K562 (cell line): Measurements from ENCODE around the gene VSTM5.
"Not testable (repeated sequence)": the region's sequence is repeated elsewhere in the genome, so short reads cannot be mapped to it uniquely, and the experiment has no call there.

Experiments
- BRCA1 ChIP-seq, 2 experiments: fragments of 450-650 bp in 1 of 2; sonication (generic) in 1 of 2; formaldehyde crosslinking in 1 of 2; IDR thresholded peaks; 2 replicates each; pipeline versions ENCODE4 v1.5.0 to v1.6.1; 2017 to 2020; ENCODE audit warnings: mild to moderate bottlenecking in 1 of 2, missing genetic modification reagents in 1 of 2
- CREB1 ChIP-seq, 2 experiments: sonication (generic) in 1 of 2; formaldehyde crosslinking in 1 of 2; IDR thresholded peaks; 2 replicates each; pipeline versions ENCODE4 v1.6.1 to v1.8.0; 2012 to 2022; ENCODE audit warnings: inconsistent platforms in 1 of 2, mild to moderate bottlenecking in 1 of 2, missing genetic modification reagents in 1 of 2, moderate library complexity in 1 of 2
- EGR1 ChIP-seq: fragments of 450-650 bp; conservative IDR thresholded peaks from 2 replicates; pipeline ENCODE4 v1.6.1; 2017; ENCODE audit warnings: mild to moderate bottlenecking
- EP300 ChIP-seq: IDR thresholded peaks from 2 replicates; pipeline ENCODE4 v1.6.1; 2012; ENCODE audit warnings: low read length, improper control_type of control experiment
- GATA2 ChIP-seq: sonication (generic); formaldehyde crosslinking; IDR thresholded peaks from 2 replicates; pipeline ENCODE4 v1.4.0; 2020; ENCODE audit warnings: mild to moderate bottlenecking, missing genetic modification reagents
- PBX2 ChIP-seq, 2 experiments: IDR thresholded peaks in 1 of 2; conservative IDR thresholded peaks in 1 of 2; 2 replicates each; pipeline ENCODE4 v1.6.1; 2016; ENCODE audit warnings: low read depth in 2 of 2, mild to moderate bottlenecking in 1 of 2, missing compliant biosample characterization in 1 of 2, missing genetic modification characterization in 1 of 2, moderate library complexity in 1 of 2
- POLR2A ChIP-seq: fragments of 450-650 bp; conservative IDR thresholded peaks from 2 replicates; pipeline ENCODE4 v1.6.1; 2016
- POLR2G ChIP-seq: fragments of 200-400 bp; formaldehyde crosslinking; IDR thresholded peaks from 2 replicates; pipeline ENCODE4 v1.6.1; 2017; ENCODE audit warnings: low read depth, mild to moderate bottlenecking, antibody characterized with exemption, low read length, moderate library complexity
- RREB1 ChIP-seq: fragments of 250-450 bp; sonication (Bioruptor Pico); IDR thresholded peaks from 2 replicates; pipeline ENCODE4 v1.4.0; 2020
- SIN3A ChIP-seq, 2 experiments: fragments of 150-350 bp in 1 of 2; IDR thresholded peaks; 2 replicates each; pipeline ENCODE4 v1.6.1; 2011 to 2016; ENCODE audit warnings: borderline replicate concordance in 2 of 2, low read depth in 2 of 2, low read length in 2 of 2, mild to moderate bottlenecking in 2 of 2, moderate library complexity in 2 of 2; ENCODE audit not compliant: control insufficient read depth in 1 of 2
- SRF ChIP-seq, 2 experiments: fragments of 250-450, 450-650 bp in 1 of 2; sonication (Bioruptor Pico) in 1 of 2; sonication (generic) in 1 of 2; formaldehyde crosslinking; IDR thresholded peaks; 2 replicates each; pipeline versions ENCODE4 v1.5.0 to v1.5.1; 2020 to 2022; ENCODE audit warnings: mild to moderate bottlenecking in 1 of 2, missing genetic modification reagents in 1 of 2
- ZNF583 ChIP-seq: fragments of 250-450 bp; sonication (Bioruptor Pico); IDR thresholded peaks from 2 replicates; pipeline ENCODE4 v1.4.0; 2020
- TF ChIP-seq, protein P1 (sequence below), 3 experiments: IDR thresholded peaks in 2 of 3; conservative IDR thresholded peaks in 1 of 3; 2 replicates each; pipeline ENCODE4 v1.5.1; 2011 to 2012; ENCODE audit warnings: low read length in 3 of 3, mild to moderate bottlenecking in 3 of 3, control low read depth in 2 of 3, improper control_type of control experiment in 1 of 3, inconsistent platforms in 1 of 3, low read depth in 1 of 3, mixed read lengths in 1 of 3, moderate library complexity in 1 of 3; ENCODE audit not compliant: insufficient read depth in 2 of 3

- TF ChIP-seq SRF (CRISPR knock-in tag; IDR thresholded peaks at IDR 0.05); SIN3A (IDR thresholded peaks at IDR 0.05; ENCODE audit: borderline replicate concordance in 2 of 2, control insufficient read depth in 1 of 2, low read depth in 2 of 2, low read length in 2 of 2); PBX2 (CRISPR knock-in tag; IDR thresholded peaks at IDR 0.05; ENCODE audit: low read depth); PBX2 (tag; conservative IDR thresholded peaks at IDR 0.05; ENCODE audit: low read depth); BRCA1 (IDR thresholded peaks at IDR 0.05); BRCA1 (CRISPR knock-in tag; IDR thresholded peaks at IDR 0.05); GATA2 (CRISPR knock-in tag); RREB1; CREB1 (IDR thresholded peaks at IDR 0.05); CREB1 (CRISPR knock-in tag; IDR thresholded peaks at IDR 0.05); ZNF583 (CRISPR knock-in tag); POLR2A; POLR2G; EGR1; EP300: not testable (repeated sequence)
- TF ChIP-seq, protein P1, sequence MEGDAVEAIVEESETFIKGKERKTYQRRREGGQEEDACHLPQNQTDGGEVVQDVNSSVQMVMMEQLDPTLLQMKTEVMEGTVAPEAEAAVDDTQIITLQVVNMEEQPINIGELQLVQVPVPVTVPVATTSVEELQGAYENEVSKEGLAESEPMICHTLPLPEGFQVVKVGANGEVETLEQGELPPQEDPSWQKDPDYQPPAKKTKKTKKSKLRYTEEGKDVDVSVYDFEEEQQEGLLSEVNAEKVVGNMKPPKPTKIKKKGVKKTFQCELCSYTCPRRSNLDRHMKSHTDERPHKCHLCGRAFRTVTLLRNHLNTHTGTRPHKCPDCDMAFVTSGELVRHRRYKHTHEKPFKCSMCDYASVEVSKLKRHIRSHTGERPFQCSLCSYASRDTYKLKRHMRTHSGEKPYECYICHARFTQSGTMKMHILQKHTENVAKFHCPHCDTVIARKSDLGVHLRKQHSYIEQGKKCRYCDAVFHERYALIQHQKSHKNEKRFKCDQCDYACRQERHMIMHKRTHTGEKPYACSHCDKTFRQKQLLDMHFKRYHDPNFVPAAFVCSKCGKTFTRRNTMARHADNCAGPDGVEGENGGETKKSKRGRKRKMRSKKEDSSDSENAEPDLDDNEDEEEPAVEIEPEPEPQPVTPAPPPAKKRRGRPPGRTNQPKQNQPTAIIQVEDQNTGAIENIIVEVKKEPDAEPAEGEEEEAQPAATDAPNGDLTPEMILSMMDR (IDR thresholded peaks at IDR 0.05 in 2 of 3, conservative IDR thresholded peaks at IDR 0.05 in 1 of 3; ENCODE audit: insufficient read depth in 2 of 3, low read depth in 1 of 3, low read length in 3 of 3): not testable (repeated sequence)
Observed at GRCh38 chr11:93774560-93774959, 75.9 kb downstream of the VSTM5 start.
